Measurements from ENCODE around the gene BANF1.

Gene BANF1

DNA sequence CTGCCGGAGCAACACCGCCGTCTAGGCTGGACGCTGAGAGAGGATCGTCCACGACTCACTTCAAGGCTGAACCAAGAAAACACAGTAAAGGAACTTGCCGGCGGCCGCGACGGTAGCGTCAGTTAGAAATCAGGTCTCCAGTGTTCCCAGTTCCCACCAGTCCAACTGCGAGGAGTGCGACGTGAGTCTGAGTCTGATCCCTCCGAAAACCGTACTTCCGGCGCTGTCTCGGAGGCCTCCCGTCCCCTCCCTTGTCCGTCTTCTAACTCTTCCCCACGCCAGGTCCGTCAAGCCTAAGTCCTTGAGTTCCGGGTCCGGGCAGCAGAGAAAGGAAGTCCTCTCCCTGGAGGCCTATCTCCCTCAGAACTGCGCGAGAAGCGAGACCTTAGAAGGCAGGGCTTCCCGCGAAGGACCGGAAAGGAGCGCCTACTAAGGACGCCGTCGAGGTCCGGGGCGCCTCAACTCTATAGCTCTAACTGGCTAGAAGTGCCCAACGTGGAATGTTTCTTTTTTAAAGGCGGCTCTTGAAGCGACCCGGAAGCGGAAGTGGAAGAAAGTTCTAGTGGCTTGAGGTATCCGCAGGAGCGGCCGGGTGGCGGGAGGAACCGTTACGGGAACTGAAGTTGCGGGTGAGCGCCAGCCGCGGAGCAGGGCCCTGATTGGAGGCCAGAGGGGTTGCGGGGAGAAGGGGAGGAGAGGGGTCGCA lies at the start of gene BANF1, which contains the start of gene EIF1AD:
BANF1 (plus strand) TSS at position 562 of the 706 bp plus-strand sequence. CDS start 748 bp downstream, outside the sequence.
EIF1AD (minus strand) TSS at position 216 of the 706 bp plus-strand sequence. CDS start 1,768 bp downstream, outside the sequence.
- DNase-seq = peak; percentile 98 to 99
- TF ChIP-seq GATA1 (IDR thresholded peaks at IDR 0.05; ENCODE audit: low read depth, low read length) = no peak
- TF ChIP-seq POLR2A (IDR thresholded peaks at IDR 0.05; ENCODE audit: low read length) = peak; percentile 90

GRCh38 chr11:65953471-65953870 lies 48.8 kb upstream of the BANF1 start:
- no peak for DNase-seq
- TF ChIP-seq GATA1 (IDR thresholded peaks at IDR 0.05; ENCODE audit: low read depth, low read length) (no peak), POLR2A (IDR thresholded peaks at IDR 0.05; ENCODE audit: low read length) (no peak)

- DNase-seq = no peak
- TF ChIP-seq POLR2A (IDR thresholded peaks at IDR 0.05; ENCODE audit: low read length) (no peak), GATA1 (IDR thresholded peaks at IDR 0.05; ENCODE audit: low read depth, low read length) (no peak)
Observed at GRCh38 chr11:65954771-65955170, 47.5 kb upstream of the BANF1 start.

GRCh38 chr11:65958291-65958690 lies 44.0 kb upstream of the BANF1 start:
- TF ChIP-seq GATA1 (IDR thresholded peaks at IDR 0.05; ENCODE audit: low read depth, low read length) (no peak), POLR2A (IDR thresholded peaks at IDR 0.05; ENCODE audit: low read length) (no peak)
- DNase-seq = no peak

- DNase-seq = no peak
- TF ChIP-seq GATA1 (IDR thresholded peaks at IDR 0.05; ENCODE audit: low read depth, low read length) = no peak
- no peak for TF ChIP-seq POLR2A (IDR thresholded peaks at IDR 0.05; ENCODE audit: low read length)
Observed at GRCh38 chr11:65958774-65959420, 43.4 kb upstream of the BANF1 start.

- no peak for TF ChIP-seq GATA1 (IDR thresholded peaks at IDR 0.05; ENCODE audit: low read depth, low read length)
- TF ChIP-seq POLR2A (IDR thresholded peaks at IDR 0.05; ENCODE audit: low read length) = no peak
- DNase-seq = no peak
Observed at GRCh38 chr11:65960824-65961266, 41.5 kb upstream of the BANF1 start.

- peak; percentile 98 for DNase-seq
- TF ChIP-seq POLR2A (IDR thresholded peaks at IDR 0.05; ENCODE audit: low read length) = peak; percentile 98
- no peak for TF ChIP-seq GATA1 (IDR thresholded peaks at IDR 0.05; ENCODE audit: low read depth, low read length)
Observed at GRCh38 chr11:65961267-65962140, 40.8 kb upstream of the BANF1 start, which contains the start of gene SART1. TSS of gene SART1 (plus strand) at chr11:65961734. CDS start at chr11:65961781, 47 bp downstream.

DNA sequence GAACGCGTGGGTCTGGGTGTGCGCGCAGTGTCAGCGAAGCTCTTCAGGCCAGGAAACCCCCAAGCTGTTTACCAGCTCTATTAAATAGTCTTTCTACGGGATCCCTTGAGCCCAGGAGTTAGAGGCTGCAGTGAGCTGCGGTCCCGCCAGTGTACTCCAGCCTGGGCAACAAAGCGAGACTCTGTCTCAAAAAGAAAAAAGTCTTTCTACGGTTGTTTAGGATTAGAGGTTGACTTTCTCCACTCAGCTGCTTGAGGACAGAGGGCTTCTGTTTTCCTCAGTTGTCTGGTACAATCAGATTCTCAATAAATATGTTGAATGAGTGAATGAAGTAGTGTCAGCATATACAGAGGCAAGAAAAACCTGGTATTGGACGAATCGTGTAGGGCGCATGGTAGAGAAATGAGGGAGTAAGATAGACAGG lies 40.1 kb upstream of the BANF1 start:
- TF ChIP-seq POLR2A (IDR thresholded peaks at IDR 0.05; ENCODE audit: low read length) (no peak), GATA1 (IDR thresholded peaks at IDR 0.05; ENCODE audit: low read depth, low read length) (no peak)
- DNase-seq = no peak

DNA sequence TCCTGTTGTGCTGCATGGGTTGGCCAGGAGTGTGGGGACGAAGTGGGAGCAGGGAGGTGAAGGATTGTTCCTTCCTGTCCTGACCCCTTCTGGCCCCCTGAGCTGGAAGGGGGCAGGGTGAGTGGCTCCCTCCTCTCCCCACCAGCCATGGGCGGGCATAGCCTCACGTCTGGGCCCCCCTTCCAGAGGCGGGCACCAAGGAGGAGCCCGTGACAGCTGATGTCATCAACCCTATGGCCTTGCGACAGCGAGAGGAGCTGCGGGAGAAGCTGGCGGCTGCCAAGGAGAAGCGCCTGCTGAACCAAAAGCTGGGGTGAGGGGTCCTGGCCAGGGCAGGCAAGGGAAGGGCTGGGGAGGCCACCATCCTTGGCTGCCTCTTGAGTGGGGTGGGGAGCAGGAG lies 37.4 kb upstream of the BANF1 start:
- no peak for TF ChIP-seq GATA1 (IDR thresholded peaks at IDR 0.05; ENCODE audit: low read depth, low read length)
- TF ChIP-seq POLR2A (IDR thresholded peaks at IDR 0.05; ENCODE audit: low read length) = no peak
- DNase-seq = no peak

DNA sequence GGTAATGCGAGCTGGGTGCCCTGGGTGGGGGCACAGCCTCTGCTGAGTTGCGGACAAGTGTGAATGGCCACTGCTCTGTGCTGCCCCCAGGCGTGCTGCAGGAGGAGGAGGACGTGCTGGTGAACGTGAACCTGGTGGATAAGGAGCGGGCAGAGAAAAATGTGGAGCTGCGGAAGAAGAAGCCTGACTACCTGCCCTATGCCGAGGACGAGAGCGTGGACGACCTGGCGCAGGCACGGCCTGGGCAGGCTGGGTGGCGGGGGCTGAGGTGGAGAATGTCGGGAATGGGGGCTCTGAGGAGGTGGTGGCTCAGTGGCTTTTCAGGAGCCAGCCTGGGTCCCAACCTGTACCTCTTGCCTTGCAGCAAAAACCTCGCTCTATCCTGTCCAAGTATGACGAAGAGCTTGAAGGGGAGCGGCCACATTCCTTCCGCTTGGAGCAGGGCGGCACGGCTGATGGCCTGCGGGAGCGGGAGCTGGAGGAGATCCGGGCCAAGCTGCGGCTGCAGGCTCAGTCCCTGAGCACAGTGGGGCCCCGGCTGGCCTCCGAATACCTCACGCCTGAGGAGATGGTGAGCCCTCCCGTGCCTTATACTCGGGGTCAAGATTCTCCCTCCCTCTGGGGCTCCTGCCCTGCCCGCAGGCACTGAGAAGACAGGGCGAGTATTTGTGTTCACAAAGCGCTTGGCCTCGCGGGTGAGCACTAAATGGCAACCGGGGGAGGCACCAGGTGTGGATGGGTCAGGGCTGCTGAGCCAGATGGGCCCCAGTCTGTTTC lies 36.1 kb upstream of the BANF1 start:
- TF ChIP-seq POLR2A (IDR thresholded peaks at IDR 0.05; ENCODE audit: low read length) (no peak), GATA1 (IDR thresholded peaks at IDR 0.05; ENCODE audit: low read depth, low read length) (no peak)

DNA sequence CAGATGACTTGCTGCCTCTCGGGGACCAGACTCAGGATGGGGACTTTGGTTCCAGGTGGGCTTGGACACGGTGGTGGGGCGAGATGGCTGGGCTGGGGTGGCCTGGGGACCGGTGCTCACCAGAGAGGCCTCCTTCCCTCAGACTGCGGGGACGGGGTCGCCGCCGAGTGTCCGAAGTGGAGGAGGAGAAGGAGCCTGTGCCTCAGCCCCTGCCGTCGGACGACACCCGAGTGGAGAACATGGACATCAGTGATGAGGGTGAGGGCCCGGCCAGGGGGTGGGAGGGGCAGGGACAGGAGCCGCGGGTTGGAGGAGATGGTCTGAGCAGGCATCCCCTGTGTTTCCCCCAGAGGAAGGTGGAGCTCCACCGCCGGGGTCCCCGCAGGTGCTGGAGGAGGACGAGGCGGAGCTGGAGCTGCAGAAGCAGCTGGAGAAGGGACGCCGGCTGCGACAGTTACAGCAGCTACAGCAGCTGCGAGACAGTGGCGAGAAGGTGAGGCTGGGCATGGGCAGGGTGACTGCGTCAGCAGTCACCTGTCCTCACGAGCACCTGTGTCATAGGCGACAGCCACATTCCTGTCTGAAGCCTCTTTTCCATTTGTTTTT lies 34.9 kb upstream of the BANF1 start:
- TF ChIP-seq POLR2A (IDR thresholded peaks at IDR 0.05; ENCODE audit: low read length) = no peak
- no peak for TF ChIP-seq GATA1 (IDR thresholded peaks at IDR 0.05; ENCODE audit: low read depth, low read length)
- DNase-seq = no peak

More for the DNA sequence above, 36.1 kb upstream of the BANF1 start:
- DNase-seq = no peak

- DNase-seq = peak in 1 of 2 experiments; percentile 17
- TF ChIP-seq GATA1 (IDR thresholded peaks at IDR 0.05; ENCODE audit: low read depth, low read length) = no peak
- no peak for TF ChIP-seq POLR2A (IDR thresholded peaks at IDR 0.05; ENCODE audit: low read length)
Observed at GRCh38 chr11:65968600-65969482, 33.5 kb upstream of the BANF1 start.

All from erythroblast (primary cell).